GM12864 (cell line): ENCODE data around the gene EXOC6B.

Source experiments
- DNase-seq: peaks from one replicate; pipeline ENCODE4 v3.0.0-alpha.2; 2011; ENCODE audit warnings: low read depth
- H3K4me3 ChIP-seq: 2 replicates; pipeline ENCODE4 v1.5.1; 2011; ENCODE audit warnings: mild to moderate bottlenecking, low read depth, low read length, control low read depth
- TF ChIP-seq, protein P1 (sequence below): IDR thresholded peaks from 2 replicates; pipeline ENCODE4 v1.5.1; 2011; ENCODE audit warnings: low read depth, mild to moderate bottlenecking, moderate library complexity, low read length, control low read depth, inconsistent platforms; ENCODE audit errors: missing control alignments

Gene EXOC6B

DNA sequence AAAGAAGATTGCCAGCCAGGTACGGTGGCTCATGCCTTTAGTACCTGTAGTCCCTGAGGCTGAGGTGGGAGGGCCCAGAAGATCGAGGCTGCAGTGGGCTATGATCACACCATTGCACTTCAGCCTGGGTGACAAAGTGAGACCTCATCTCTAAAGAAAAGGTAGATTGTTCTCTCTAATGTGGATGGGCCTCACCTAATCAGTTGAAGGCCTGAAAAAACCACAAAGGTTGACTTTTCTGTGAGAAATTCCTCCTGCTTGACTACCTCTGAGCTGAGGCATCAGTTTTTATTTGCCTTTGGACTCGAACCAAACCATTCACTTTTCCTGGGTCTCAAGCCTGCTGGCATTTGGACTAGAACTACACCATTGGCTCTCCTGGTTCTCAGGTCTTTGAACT is 536.1 kb downstream of the EXOC6B start:
- TF ChIP-seq, protein P1, sequence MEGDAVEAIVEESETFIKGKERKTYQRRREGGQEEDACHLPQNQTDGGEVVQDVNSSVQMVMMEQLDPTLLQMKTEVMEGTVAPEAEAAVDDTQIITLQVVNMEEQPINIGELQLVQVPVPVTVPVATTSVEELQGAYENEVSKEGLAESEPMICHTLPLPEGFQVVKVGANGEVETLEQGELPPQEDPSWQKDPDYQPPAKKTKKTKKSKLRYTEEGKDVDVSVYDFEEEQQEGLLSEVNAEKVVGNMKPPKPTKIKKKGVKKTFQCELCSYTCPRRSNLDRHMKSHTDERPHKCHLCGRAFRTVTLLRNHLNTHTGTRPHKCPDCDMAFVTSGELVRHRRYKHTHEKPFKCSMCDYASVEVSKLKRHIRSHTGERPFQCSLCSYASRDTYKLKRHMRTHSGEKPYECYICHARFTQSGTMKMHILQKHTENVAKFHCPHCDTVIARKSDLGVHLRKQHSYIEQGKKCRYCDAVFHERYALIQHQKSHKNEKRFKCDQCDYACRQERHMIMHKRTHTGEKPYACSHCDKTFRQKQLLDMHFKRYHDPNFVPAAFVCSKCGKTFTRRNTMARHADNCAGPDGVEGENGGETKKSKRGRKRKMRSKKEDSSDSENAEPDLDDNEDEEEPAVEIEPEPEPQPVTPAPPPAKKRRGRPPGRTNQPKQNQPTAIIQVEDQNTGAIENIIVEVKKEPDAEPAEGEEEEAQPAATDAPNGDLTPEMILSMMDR = no peak
- DNase-seq = no peak
- no peak overlapping the region for H3K4me3 ChIP-seq

DNA sequence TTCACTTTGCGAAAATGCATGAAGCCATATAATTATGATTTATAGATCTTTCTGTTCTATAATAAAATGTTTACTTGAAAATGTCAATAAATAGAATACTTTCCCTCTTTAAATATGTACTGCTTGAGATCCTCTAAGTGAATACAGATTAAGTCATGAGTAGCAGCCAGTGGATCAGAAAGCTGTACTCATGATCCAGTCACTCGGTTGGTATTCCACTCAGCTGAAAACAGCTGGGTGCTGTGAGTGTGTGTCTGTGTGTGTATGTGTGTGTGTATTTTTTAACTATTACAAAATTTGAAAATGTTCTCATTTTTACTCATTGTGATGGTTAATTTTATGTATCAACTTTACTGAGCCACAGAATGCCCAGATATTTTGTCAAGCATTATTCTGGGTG is 536.5 kb downstream of the EXOC6B start:
- TF ChIP-seq, protein P1 = no peak
- no peak overlapping the region for H3K4me3 ChIP-seq
- no peak for DNase-seq

DNA sequence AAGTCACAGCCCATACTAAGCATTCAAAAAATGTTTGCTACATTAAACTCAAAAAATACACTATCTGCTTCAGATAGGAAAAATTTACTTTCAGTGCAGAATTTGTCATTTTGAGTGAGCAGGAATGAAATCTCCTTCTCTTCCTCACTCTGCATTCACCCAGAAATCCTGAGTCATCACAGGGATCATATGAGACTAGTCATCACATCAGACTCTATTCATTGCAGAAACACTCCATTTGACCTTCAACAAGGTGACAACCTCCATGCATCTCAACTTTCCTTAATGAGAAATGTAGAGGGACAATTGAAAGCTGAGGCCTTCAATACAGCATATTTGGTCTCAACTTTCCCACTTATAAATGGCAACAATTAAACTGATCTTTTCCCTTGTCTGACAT is 547.8 kb downstream of the EXOC6B start:
- TF ChIP-seq, protein P1 = no peak
- H3K4me3 ChIP-seq = no peak overlapping the region
- no peak for DNase-seq

DNA sequence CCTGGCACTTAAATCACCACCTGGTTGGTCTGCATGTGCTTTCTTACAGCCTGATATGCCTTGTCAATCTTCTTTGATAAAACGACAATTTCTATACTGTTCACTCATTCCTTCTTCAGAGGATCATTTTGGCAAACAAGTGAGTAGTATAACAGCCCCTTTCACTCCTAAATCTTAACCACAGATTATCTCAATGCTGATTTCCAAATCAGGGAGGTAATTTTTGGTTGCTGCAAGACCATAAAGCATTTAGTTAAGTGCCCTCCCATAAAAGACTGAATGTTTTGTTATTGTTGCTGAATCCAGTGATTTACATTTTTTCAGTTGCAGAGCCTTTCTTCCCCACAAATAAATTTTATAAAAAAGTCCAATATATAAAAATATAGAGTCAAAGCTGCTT is 549.0 kb downstream of the EXOC6B start:
- DNase-seq = no peak
- TF ChIP-seq, protein P1 = no peak
- no peak overlapping the region for H3K4me3 ChIP-seq

DNA sequence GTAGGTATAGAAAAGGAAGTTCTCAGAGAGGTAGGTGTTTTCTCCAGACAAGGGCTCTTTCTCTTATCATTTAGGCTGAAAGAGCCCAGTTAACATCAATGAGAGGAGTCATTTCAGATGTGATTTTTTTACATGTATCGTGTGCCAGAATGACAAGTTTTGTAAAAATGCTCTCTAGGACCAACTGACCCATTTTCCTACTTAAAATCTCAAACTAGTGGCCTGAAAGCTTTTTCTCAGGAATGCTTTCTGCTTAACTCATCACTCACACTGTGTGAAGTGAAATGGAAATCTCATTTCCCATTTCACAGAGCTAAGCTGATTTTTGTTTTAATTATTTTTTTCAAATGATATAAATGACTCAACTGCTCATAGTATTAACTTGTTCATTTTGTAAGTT is 549.5 kb downstream of the EXOC6B start:
- no peak overlapping the region for H3K4me3 ChIP-seq
- TF ChIP-seq, protein P1 = no peak
- no peak for DNase-seq

DNA sequence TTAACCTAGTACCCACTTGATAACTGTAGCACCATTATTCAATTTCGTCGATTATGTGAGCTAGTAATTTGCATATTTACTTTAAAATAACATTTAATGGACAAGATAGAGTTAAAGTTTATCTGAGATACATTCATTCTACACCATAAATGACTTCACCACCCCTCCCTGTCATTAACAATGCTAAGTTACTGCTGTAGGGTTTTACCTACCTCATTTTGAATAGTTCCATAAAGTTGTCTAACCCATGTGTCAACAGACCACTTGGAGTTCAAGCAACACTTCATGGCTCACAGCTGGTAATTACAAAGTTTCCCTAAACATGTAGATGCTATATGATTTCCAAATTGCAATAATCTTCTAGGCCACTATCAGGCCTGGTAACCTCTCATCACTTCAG is 550.7 kb downstream of the EXOC6B start:
- no peak overlapping the region for H3K4me3 ChIP-seq
- no peak for DNase-seq
- TF ChIP-seq, protein P1 = no peak

DNA sequence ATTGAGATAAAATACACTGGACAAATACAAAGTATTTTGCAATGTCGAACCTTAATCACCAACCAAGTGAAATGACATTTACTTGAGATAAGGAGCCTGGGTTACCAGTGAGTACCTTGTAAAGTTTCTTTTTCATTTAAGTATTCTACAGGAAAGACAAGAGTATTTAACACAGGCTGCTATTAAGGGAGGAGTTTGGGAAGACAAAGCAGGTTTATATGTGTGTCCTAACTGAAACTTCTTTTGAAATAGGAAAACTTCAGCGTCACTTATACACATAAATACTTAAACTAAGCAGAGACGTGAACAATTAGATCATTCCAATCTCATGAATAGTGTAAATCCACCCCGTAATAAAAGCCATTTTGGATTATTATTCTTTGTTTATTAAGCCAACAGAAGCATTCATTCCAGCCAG is 551.4 kb downstream of the EXOC6B start:
- no peak for DNase-seq
- TF ChIP-seq, protein P1 = no peak
- no peak overlapping the region for H3K4me3 ChIP-seq
